HL-60 (cell line): Measurements from ENCODE around the gene GSN.

Experiments
- DNase-seq, 2 experiments: peaks; one replicate each; pipeline ENCODE4 v3.0.0-alpha.2; 2010 to 2020; ENCODE audit warnings: low read depth in 1 of 2, low spot score in 1 of 2
- H3K27ac ChIP-seq: fragments of 250-450 bp; sonication (Bioruptor Pico); replicated peaks from 2 replicates; pipeline ENCODE4 v1.5.1; 2020; ENCODE audit warnings: mild to moderate bottlenecking, moderate library complexity
- H3K27me3 ChIP-seq: fragments of 250-450 bp; sonication (Bioruptor Pico); 2 replicates; pipeline ENCODE4 v1.5.1; 2021; ENCODE audit warnings: mild to moderate bottlenecking, moderate library complexity; ENCODE audit not compliant: insufficient read depth, poor library complexity, severe bottlenecking
- H3K4me3 ChIP-seq: replicated peaks from 2 replicates; pipeline ENCODE4 v1.5.1; 2011; ENCODE audit warnings: mild to moderate bottlenecking, control low read depth, low read length; ENCODE audit not compliant: insufficient read depth
- GABPA ChIP-seq: IDR thresholded peaks from 2 replicates; pipeline ENCODE4 v1.6.1; 2012; ENCODE audit warnings: low read depth
- POLR2AphosphoS5 ChIP-seq: IDR thresholded peaks from 2 replicates; pipeline ENCODE4 v1.6.1; 2012; ENCODE audit warnings: low read depth
- SPI1 ChIP-seq: IDR thresholded peaks from 2 replicates; pipeline ENCODE4 v1.6.1; 2012; ENCODE audit warnings: low read depth, mild to moderate bottlenecking, borderline replicate concordance
- TF ChIP-seq, protein P1 (sequence below): IDR thresholded peaks from 2 replicates; pipeline ENCODE4 v1.6.1; 2012; ENCODE audit warnings: low read depth; ENCODE audit not compliant: insufficient replicate concordance
- TF ChIP-seq, protein P2 (sequence below): IDR thresholded peaks from one replicate; pipeline ENCODE4 v1.5.1; 2011; ENCODE audit warnings: low read length, control low read depth, inconsistent platforms; ENCODE audit not compliant: insufficient read depth

The GSN gene

DNA sequence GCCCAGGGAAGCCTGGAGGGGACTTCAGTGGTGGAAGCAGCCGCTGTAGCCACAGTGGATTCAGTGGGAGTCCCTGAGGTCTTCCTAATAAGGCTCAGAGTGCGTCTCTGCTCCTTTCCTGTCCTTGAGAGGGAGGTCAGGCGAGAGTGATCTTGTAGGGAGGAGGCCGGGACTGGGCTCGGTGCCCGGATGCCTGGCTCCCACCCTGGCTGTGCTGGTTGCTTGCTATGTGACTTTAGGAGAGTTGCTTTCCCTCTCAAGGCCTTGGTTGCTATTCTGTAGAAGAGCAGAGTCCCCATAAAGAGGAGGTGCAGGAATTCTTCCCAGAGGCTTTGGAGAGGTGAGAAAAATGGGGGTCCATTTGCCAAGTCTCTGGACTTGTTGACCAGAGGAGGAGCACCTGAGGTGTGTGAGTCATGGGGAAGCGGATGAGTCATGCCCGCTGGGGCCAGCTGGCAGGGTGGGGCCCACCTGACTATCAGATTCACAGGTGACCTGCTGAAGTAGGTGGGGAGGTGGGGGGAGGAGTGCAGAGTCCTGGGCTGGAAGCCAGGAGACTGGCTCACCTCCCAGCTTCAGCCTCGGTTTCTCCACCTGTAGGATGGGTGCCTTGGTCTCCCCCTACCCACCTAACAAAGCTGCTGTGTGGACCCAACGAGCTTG lies 13.8 kb downstream of the GSN start:
- peak in 1 of 2 experiments; percentile 16 for DNase-seq
- H3K4me3 ChIP-seq = no peak overlapping the region
- H3K27ac ChIP-seq = peak overlapping the region; percentile 66
- TF ChIP-seq, protein P1, sequence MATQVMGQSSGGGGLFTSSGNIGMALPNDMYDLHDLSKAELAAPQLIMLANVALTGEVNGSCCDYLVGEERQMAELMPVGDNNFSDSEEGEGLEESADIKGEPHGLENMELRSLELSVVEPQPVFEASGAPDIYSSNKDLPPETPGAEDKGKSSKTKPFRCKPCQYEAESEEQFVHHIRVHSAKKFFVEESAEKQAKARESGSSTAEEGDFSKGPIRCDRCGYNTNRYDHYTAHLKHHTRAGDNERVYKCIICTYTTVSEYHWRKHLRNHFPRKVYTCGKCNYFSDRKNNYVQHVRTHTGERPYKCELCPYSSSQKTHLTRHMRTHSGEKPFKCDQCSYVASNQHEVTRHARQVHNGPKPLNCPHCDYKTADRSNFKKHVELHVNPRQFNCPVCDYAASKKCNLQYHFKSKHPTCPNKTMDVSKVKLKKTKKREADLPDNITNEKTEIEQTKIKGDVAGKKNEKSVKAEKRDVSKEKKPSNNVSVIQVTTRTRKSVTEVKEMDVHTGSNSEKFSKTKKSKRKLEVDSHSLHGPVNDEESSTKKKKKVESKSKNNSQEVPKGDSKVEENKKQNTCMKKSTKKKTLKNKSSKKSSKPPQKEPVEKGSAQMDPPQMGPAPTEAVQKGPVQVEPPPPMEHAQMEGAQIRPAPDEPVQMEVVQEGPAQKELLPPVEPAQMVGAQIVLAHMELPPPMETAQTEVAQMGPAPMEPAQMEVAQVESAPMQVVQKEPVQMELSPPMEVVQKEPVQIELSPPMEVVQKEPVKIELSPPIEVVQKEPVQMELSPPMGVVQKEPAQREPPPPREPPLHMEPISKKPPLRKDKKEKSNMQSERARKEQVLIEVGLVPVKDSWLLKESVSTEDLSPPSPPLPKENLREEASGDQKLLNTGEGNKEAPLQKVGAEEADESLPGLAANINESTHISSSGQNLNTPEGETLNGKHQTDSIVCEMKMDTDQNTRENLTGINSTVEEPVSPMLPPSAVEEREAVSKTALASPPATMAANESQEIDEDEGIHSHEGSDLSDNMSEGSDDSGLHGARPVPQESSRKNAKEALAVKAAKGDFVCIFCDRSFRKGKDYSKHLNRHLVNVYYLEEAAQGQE = no peak
- TF ChIP-seq, protein P2, sequence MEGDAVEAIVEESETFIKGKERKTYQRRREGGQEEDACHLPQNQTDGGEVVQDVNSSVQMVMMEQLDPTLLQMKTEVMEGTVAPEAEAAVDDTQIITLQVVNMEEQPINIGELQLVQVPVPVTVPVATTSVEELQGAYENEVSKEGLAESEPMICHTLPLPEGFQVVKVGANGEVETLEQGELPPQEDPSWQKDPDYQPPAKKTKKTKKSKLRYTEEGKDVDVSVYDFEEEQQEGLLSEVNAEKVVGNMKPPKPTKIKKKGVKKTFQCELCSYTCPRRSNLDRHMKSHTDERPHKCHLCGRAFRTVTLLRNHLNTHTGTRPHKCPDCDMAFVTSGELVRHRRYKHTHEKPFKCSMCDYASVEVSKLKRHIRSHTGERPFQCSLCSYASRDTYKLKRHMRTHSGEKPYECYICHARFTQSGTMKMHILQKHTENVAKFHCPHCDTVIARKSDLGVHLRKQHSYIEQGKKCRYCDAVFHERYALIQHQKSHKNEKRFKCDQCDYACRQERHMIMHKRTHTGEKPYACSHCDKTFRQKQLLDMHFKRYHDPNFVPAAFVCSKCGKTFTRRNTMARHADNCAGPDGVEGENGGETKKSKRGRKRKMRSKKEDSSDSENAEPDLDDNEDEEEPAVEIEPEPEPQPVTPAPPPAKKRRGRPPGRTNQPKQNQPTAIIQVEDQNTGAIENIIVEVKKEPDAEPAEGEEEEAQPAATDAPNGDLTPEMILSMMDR = no peak
- no peak for TF ChIP-seq POLR2AphosphoS5
- TF ChIP-seq SPI1 = no peak
- TF ChIP-seq GABPA = no peak
- no peaks in the 10 kb centered on the region for H3K27me3 ChIP-seq

DNA sequence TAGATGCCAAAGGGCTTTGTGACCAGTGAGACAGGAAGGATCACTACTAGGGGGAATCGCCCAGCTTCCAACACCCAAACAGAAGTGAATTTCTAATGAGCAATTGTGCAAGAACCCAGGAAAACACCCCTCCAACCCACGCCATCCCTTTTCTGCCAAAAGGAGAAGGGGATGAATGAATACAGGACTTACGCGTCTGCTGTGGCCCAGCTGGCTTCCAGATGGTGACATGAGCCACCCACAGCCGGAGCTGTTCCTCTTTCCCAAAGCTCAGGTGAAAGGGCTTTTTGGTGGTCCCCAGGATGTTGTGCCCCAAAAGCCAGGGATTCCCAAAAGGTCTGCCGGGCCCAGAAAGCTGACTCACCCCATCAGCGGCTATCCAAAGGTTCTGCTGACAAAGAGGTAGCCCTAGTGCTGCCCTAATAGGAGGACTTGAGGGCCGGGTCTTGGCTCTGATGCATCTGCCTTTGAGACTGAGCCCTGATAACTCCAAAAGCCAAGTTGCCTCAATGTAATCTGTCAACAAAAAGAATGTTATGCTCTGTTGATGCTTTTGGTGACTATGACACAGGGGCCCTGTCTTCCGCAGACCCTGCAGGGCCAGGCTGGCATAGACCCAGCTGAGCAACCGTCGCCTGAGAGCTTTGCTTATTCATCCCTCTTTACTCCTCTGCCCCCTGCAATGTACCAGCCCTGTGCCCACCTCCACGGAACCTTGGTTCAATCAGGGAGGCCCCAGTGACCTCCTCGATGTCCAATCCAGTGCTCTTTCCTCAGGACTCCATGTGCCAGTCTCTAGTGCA lies 14.5 kb downstream of the GSN start:
- Histone ChIP-seq H3K27me3 (no peaks in the 10 kb centered on the region), H3K27ac (peak overlapping the region; percentile 66), H3K4me3 (no peak overlapping the region)
- peak; percentile 93 for TF ChIP-seq SPI1
- TF ChIP-seq, protein P2 = no peak
- peak; percentile 76; the same call in 1 of the 2 replicates for TF ChIP-seq POLR2AphosphoS5
- peak in 1 of 2 experiments; percentile 77 for DNase-seq

DNA sequence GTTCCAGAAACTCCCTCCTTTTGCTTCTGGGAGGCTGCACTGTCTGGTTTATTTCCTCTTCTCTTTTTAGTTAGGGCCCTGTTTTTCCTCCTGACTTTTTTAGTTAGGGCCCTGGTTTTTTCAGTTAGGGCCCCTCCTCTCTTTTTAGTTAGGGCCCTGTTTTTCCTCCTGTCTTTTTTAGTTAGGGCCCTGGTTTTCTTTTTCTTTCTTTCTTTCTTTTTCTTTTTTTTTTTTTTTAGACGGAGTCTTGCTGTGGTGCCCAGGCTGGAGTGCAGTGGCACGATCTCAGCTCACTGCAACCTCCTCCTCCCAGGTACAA lies 15.1 kb downstream of the GSN start:
- DNase-seq = peak in 1 of 2 experiments; percentile 34
- H3K27me3 ChIP-seq = no peaks in the 10 kb centered on the region
- H3K4me3 ChIP-seq = no peak overlapping the region
- TF ChIP-seq GABPA (no peak), SPI1 (peak; percentile 26; the same call in 1 of the 2 replicates)
- TF ChIP-seq, protein P1 = no peak
- TF ChIP-seq, protein P2 = no peak
- H3K27ac ChIP-seq = peak overlapping the region; percentile 66
